Neuronal stem cell (in vitro differentiated cells): ENCODE data around the gene CFAP92.

ENCODE experiments used
- DNase-seq: peaks from one replicate; pipeline ENCODE4 v3.0.0-alpha.2; 2013; ENCODE audit warnings: low spot score
- H2AFZ ChIP-seq: one replicate; pipeline ENCODE4 v1.6.1; 2013; ENCODE audit warnings: mild to moderate bottlenecking, low read length, inconsistent platforms
- H2AK5ac ChIP-seq: 2 replicates; pipeline ENCODE4 v1.6.1; 2013; ENCODE audit warnings: low read depth, mild to moderate bottlenecking, inconsistent platforms, low read length, moderate library complexity, mixed read lengths
- H2BK120ac ChIP-seq: 2 replicates; pipeline ENCODE4 v1.6.1; 2013; ENCODE audit warnings: low read depth, mild to moderate bottlenecking, inconsistent platforms, low read length, moderate library complexity, mixed read lengths
- H2BK12ac ChIP-seq: one replicate; pipeline ENCODE4 v1.6.1; 2013; ENCODE audit warnings: low read length, inconsistent platforms
- H2BK15ac ChIP-seq: 2 replicates; pipeline ENCODE4 v1.6.1; 2013; ENCODE audit warnings: mild to moderate bottlenecking, low read length, inconsistent platforms, mixed read lengths
- H2BK5ac ChIP-seq: one replicate; pipeline ENCODE4 v1.6.1; 2013; ENCODE audit warnings: inconsistent platforms, mild to moderate bottlenecking, low read length, moderate library complexity
- H3K14ac ChIP-seq: one replicate; pipeline ENCODE4 v1.6.1; 2013; ENCODE audit warnings: low read length, inconsistent platforms
- H3K18ac ChIP-seq: 2 replicates; pipeline ENCODE4 v1.6.1; 2013; ENCODE audit warnings: low read length, inconsistent platforms
- H3K23ac ChIP-seq: 2 replicates; pipeline ENCODE4 v1.6.1; 2013; ENCODE audit warnings: low read depth, mild to moderate bottlenecking, mixed read lengths, low read length, inconsistent platforms; ENCODE audit not compliant: poor library complexity
- H3K27ac ChIP-seq: replicated peaks from 3 replicates; pipeline ENCODE4 v1.5.1; 2013; ENCODE audit warnings: low read length, inconsistent platforms
- H3K27me3 ChIP-seq, 3 experiments: 2 replicates each; pipeline ENCODE4 v1.6.1; 2013; ENCODE audit warnings: low read length in 3 of 3, mild to moderate bottlenecking in 2 of 3, inconsistent platforms in 1 of 3, low read depth in 1 of 3, mixed read lengths in 1 of 3, moderate library complexity in 1 of 3; ENCODE audit not compliant: control insufficient read depth in 3 of 3, insufficient read depth in 3 of 3
- H3K36me3 ChIP-seq, 2 donors: replicated peaks in 1 of 2; 2 replicates each; pipeline ENCODE4 v1.6.1; 2013; ENCODE audit warnings: low read length in 2 of 2; ENCODE audit not compliant: control insufficient read depth in 2 of 2, insufficient read depth in 2 of 2
- H3K4ac ChIP-seq: 2 replicates; pipeline ENCODE4 v1.6.1; 2013; ENCODE audit warnings: inconsistent platforms, mild to moderate bottlenecking, low read length, moderate library complexity
- H3K4me1 ChIP-seq, 2 donors: 1 replicate in 1 of 2; 2 replicates in 1 of 2; pipeline ENCODE4 v1.6.1; 2013; ENCODE audit warnings: low read length in 2 of 2, low read depth in 1 of 2; ENCODE audit not compliant: control insufficient read depth in 2 of 2, insufficient read depth in 1 of 2
- H3K4me2 ChIP-seq: one replicate; pipeline ENCODE4 v1.6.1; 2013; ENCODE audit warnings: mild to moderate bottlenecking, low read length, inconsistent platforms; ENCODE audit not compliant: insufficient read depth, poor library complexity, severe bottlenecking
- H3K4me3 ChIP-seq, 2 donors: 2 replicates each; pipeline ENCODE4 v1.5.1; 2013; ENCODE audit warnings: low read length in 2 of 2, mild to moderate bottlenecking in 2 of 2, inconsistent platforms in 1 of 2, moderate library complexity in 1 of 2
- H3K79me1 ChIP-seq: one replicate; pipeline ENCODE4 v1.6.1; 2013; ENCODE audit warnings: low read depth, mild to moderate bottlenecking, inconsistent platforms, low read length, moderate library complexity
- H3K9ac ChIP-seq: one replicate; pipeline ENCODE4 v1.6.1; 2013; ENCODE audit warnings: mild to moderate bottlenecking, low read depth, low read length, inconsistent platforms; ENCODE audit not compliant: poor library complexity
- H3K9me3 ChIP-seq, 2 donors: replicated peaks in 1 of 2; 2 replicates each; pipeline versions ENCODE3 to v1.6.1; 2013; ENCODE audit warnings: low read length in 2 of 2, mild to moderate bottlenecking in 2 of 2, inconsistent platforms in 1 of 2, low read depth in 1 of 2, mixed read lengths in 1 of 2, moderate library complexity in 1 of 2; ENCODE audit not compliant: control insufficient read depth in 2 of 2, insufficient read depth in 1 of 2
- H4K8ac ChIP-seq: one replicate; pipeline ENCODE4 v1.6.1; 2013; ENCODE audit warnings: low read depth, mild to moderate bottlenecking, inconsistent platforms, low read length, moderate library complexity
- H4K91ac ChIP-seq: one replicate; pipeline ENCODE4 v1.6.1; 2013; ENCODE audit warnings: low read length, low read depth, mild to moderate bottlenecking, inconsistent platforms; ENCODE audit not compliant: poor library complexity
- WGBS, 2 donors: extraction: QIAGEN DNeasy Blood & Tissue Kit; methylation state at CpG; one replicate each; pipeline ENCODE4 v1.1.7; 2013; ENCODE audit warnings: missing lambda C conversion rate in 2 of 2, mixed read lengths in 1 of 2; ENCODE audit not compliant: insufficient read length in 2 of 2, insufficient replicate concordance in 1 of 2; ENCODE audit errors: extremely low coverage in 2 of 2; 5-methylcytosine and 5-hydroxymethylcytosine counted together

The CFAP92 gene

GRCh38 chr3:129016356-129016719, 22.5 kb upstream of the CFAP92 start:
- Histone ChIP-seq H2BK15ac (no peak overlapping the region), H3K27ac (no peak overlapping the region), H3K14ac (no peak overlapping the region), H3K4me1 (peaks cover 0 to 9% of the 10 kb centered on the region in 2 donors), H3K18ac (no peak overlapping the region), H3K4ac (no peak overlapping the region), H2BK12ac (no peak overlapping the region), H3K23ac (no peak overlapping the region), H3K9ac (no peak overlapping the region), H2AFZ (no peak overlapping the region), H2AK5ac (peak overlapping the region; percentile 36), H4K8ac (no peak overlapping the region), H2BK5ac (no peak overlapping the region), H3K9me3 (no peaks in the 10 kb centered on the region), H3K27me3 (no peaks in the 10 kb centered on the region), H4K91ac (no peak overlapping the region), H2BK120ac (no peak overlapping the region), H3K4me3 (no peak overlapping the region), H3K79me1 (no peaks in the 10 kb centered on the region), H3K36me3 (peaks cover 0 to 85% of the 10 kb centered on the region in 2 donors), H3K4me2 (no peak overlapping the region)
- no peak for DNase-seq
- WGBS, 2 donors, result no CpG with 5 or more reads among the region's 6 CpGs

- no peak overlapping the region for H4K91ac ChIP-seq
- H3K9ac ChIP-seq, result no peak overlapping the region
- H2AFZ ChIP-seq, result no peak overlapping the region
- H3K23ac ChIP-seq, result no peak overlapping the region
- H2AK5ac ChIP-seq, result no peak overlapping the region
- WGBS, 2 donors, result no CpG with 5 or more reads among the region's 19 CpGs
- peaks cover 2 to 13% of the 10 kb centered on the region in 2 donors for H3K4me1 ChIP-seq
- H3K18ac ChIP-seq, result no peak overlapping the region
- no peak overlapping the region for H3K4me2 ChIP-seq
- no peaks in the 10 kb centered on the region for H3K9me3 ChIP-seq
- H2BK120ac ChIP-seq, result no peak overlapping the region
- no peak for DNase-seq
- H2BK15ac ChIP-seq, result no peak overlapping the region
- H3K36me3 ChIP-seq, result peaks cover 0 to 89% of the 10 kb centered on the region in 2 donors
- no peak overlapping the region for H2BK12ac ChIP-seq
- H3K79me1 ChIP-seq, result no peaks in the 10 kb centered on the region
- no peak overlapping the region for H4K8ac ChIP-seq
- H3K14ac ChIP-seq, result no peak overlapping the region
- H3K27me3 ChIP-seq, result no peaks in the 10 kb centered on the region
- no peak overlapping the region for H3K27ac ChIP-seq
- no peak overlapping the region for H3K4ac ChIP-seq
- no peak overlapping the region for H3K4me3 ChIP-seq
- no peak overlapping the region for H2BK5ac ChIP-seq
These were observed 21.7 kb upstream of the CFAP92 start for GRCh38 chr3:129015388-129016105.

- DNase-seq, result no peak
- Histone ChIP-seq H2BK12ac (peak overlapping the region; percentile 14), H2BK120ac (no peak overlapping the region), H3K9ac (no peak overlapping the region), H3K4me2 (no peak overlapping the region), H3K4me3 (no peak overlapping the region), H3K18ac (no peak overlapping the region), H2BK5ac (no peak overlapping the region), H3K9me3 (no peaks in the 10 kb centered on the region), H3K14ac (no peak overlapping the region), H3K23ac (peak overlapping the region; percentile 39), H3K4ac (no peak overlapping the region), H3K27me3 (no peaks in the 10 kb centered on the region), H2AFZ (no peak overlapping the region), H2BK15ac (peak overlapping the region; percentile 8), H4K91ac (no peak overlapping the region), H3K36me3 (peaks cover 0 to 91% of the 10 kb centered on the region in 2 donors), H3K4me1 (peaks cover 8 to 18% of the 10 kb centered on the region in 2 donors), H2AK5ac (peak overlapping the region; percentile 25), H3K27ac (no peak overlapping the region), H3K79me1 (no peaks in the 10 kb centered on the region), H4K8ac (no peak overlapping the region)
- no CpG with 5 or more reads among the region's 9 CpGs for WGBS, 2 donors
These were observed 21.0 kb upstream of the CFAP92 start for GRCh38 chr3:129014793-129015345.

GRCh38 chr3:129014148-129014547, 20.3 kb upstream of the CFAP92 start:
- Histone ChIP-seq H3K79me1 (no peaks in the 10 kb centered on the region), H3K9ac (no peak overlapping the region), H2BK12ac (no peak overlapping the region), H4K91ac (no peak overlapping the region), H3K27me3 (no peaks in the 10 kb centered on the region), H3K14ac (no peak overlapping the region), H3K9me3 (no peaks in the 10 kb centered on the region), H3K4me3 (no peak overlapping the region), H2AFZ (no peak overlapping the region), H3K4me2 (no peak overlapping the region), H3K18ac (no peak overlapping the region), H3K4me1 (peaks cover 10 to 20% of the 10 kb centered on the region in 2 donors), H2AK5ac (no peak overlapping the region), H2BK120ac (no peak overlapping the region), H3K4ac (no peak overlapping the region), H4K8ac (no peak overlapping the region), H2BK15ac (no peak overlapping the region), H3K23ac (peak overlapping the region; percentile 1), H3K27ac (no peak overlapping the region), H3K36me3 (peaks cover 0 to 94% of the 10 kb centered on the region in 2 donors), H2BK5ac (no peak overlapping the region)
- no peak for DNase-seq
- WGBS, 2 donors, result no CpG with 5 or more reads among the region's 13 CpGs
